Kidney epithelial cell (primary cell): ENCODE measurements around the gene KIF26A. TPM values are rescaled to one million over a fixed set of nuclear protein-coding genes. Genes with fewer than 3 reads are reported as not detected.
"Not testable (repeated sequence)": the region's sequence is repeated elsewhere in the genome, so short reads cannot be mapped to it uniquely, and the experiment has no call there.

Experiments
- DNase-seq: peaks from one replicate; pipeline ENCODE4 v3.0.0-alpha.2; 2010; ENCODE audit warnings: low read depth
- H3K27me3 ChIP-seq: 2 replicates; pipeline ENCODE4 v1.6.0; 2011; ENCODE audit warnings: low read length; ENCODE audit not compliant: control insufficient read depth, insufficient read depth
- H3K36me3 ChIP-seq: 2 replicates; pipeline ENCODE4 v1.5.1; 2011; ENCODE audit warnings: low read length; ENCODE audit not compliant: control insufficient read depth, insufficient read depth
- H3K4me3 ChIP-seq: 2 replicates; pipeline ENCODE4 v1.5.1; 2011; ENCODE audit warnings: low read depth, mild to moderate bottlenecking, control low read depth, low read length
- total RNA-seq: library from RNA; depleted of rRNA; stranded (reverse); fragments of >200 nt; gene quantifications from 2 replicates; pipeline ENCODE4 v1.2.3, GENCODE V29; 2015
- TF ChIP-seq, protein P1 (sequence below): IDR thresholded peaks from 2 replicates; pipeline ENCODE4 v1.5.1; 2011; ENCODE audit warnings: mild to moderate bottlenecking, moderate library complexity, low read length, control low read depth, inconsistent platforms; ENCODE audit not compliant: insufficient read depth, poor library complexity, severe bottlenecking

The KIF26A gene
- total RNA-seq, 1 donor from 2014 or later: 0.21 TPM

DNA sequence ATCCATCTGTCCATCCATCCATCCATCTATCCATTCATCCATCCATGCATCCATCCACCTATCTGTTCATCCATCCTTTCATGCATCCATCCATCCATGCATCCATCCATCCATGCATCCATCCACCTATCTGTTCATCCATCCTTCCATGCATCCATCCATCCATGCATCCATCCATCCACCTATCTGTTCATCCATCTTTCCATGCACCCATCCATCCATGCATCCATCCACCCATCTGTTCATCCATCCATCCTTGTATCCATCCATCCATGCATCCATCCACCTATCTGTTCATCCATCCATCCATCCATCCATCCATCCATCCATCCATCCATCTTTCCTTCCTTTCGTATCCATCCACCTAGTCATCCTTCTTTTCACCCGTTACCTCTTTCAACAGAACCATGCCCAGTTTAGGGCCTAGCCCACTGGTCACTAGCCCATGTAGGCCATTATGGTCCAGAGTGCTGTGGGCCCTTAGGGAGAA, 66.3 kb downstream of the KIF26A start:
- Histone ChIP-seq H3K36me3 (no peaks in the 10 kb centered on the region), H3K4me3 (no peak overlapping the region), H3K27me3 (peaks cover 11% of the 10 kb centered on the region)
- TF ChIP-seq, protein P1, sequence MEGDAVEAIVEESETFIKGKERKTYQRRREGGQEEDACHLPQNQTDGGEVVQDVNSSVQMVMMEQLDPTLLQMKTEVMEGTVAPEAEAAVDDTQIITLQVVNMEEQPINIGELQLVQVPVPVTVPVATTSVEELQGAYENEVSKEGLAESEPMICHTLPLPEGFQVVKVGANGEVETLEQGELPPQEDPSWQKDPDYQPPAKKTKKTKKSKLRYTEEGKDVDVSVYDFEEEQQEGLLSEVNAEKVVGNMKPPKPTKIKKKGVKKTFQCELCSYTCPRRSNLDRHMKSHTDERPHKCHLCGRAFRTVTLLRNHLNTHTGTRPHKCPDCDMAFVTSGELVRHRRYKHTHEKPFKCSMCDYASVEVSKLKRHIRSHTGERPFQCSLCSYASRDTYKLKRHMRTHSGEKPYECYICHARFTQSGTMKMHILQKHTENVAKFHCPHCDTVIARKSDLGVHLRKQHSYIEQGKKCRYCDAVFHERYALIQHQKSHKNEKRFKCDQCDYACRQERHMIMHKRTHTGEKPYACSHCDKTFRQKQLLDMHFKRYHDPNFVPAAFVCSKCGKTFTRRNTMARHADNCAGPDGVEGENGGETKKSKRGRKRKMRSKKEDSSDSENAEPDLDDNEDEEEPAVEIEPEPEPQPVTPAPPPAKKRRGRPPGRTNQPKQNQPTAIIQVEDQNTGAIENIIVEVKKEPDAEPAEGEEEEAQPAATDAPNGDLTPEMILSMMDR: no peak
- DNase-seq: no peak

DNA sequence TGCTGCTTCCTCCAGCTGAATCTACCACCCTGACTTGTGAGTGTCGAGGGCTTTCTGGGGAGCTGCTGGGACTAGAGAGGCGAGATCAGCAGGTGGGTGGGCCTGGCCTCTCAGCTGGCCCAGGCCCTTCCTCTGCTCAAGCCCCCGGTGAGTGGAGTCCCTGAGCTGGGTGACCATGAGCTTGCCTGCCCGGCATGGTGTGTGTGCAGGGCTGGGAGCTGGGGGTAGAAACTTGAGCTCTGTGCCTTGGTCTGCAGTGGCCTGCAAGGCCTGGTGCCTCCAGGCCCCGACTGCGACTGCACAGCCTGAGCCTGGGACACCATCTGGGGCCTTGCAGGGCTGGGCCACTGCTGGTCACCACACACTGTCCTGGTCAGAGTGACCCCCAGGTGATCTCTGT, 67.4 kb downstream of the KIF26A start:
- H3K4me3 ChIP-seq: no peak overlapping the region
- TF ChIP-seq, protein P1: no peak
- peaks cover 11% of the 10 kb centered on the region for H3K27me3 ChIP-seq
- no peaks in the 10 kb centered on the region for H3K36me3 ChIP-seq
- no peak for DNase-seq

DNA sequence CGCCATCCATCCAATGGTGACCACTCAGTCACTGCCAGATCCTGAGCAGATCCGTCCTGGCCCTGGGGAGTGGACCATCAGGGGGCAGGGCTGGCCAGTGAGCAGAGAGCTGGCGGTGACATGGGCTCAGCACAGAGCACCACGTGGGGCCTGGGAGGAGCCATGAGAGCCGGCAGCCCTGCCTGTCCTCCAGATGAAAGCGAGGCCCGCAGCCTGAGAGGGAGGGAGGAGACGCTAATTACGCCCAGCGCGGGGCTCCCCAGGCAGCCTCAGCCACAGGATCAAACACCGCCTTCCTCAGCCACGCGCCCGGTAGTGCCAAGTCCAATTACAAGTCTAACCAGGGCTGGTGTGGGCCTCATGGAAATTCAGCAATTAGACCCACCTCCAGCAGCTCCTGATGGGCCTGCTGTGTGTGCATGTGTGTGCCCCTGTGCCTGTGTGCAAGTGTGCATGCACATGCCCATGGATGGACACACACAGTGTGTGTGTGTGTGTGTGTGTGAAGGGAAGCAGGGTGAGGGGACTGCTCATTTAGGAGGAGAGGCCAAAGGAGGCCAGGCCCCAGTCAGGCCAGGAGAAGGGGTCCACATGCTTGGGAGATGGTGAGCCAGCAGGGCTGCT, 68.0 kb downstream of the KIF26A start:
- Histone ChIP-seq H3K36me3 (no peaks in the 10 kb centered on the region), H3K4me3 (no peak overlapping the region), H3K27me3 (peaks cover 11% of the 10 kb centered on the region)
- TF ChIP-seq, protein P1: no peak
- no peak for DNase-seq

DNA sequence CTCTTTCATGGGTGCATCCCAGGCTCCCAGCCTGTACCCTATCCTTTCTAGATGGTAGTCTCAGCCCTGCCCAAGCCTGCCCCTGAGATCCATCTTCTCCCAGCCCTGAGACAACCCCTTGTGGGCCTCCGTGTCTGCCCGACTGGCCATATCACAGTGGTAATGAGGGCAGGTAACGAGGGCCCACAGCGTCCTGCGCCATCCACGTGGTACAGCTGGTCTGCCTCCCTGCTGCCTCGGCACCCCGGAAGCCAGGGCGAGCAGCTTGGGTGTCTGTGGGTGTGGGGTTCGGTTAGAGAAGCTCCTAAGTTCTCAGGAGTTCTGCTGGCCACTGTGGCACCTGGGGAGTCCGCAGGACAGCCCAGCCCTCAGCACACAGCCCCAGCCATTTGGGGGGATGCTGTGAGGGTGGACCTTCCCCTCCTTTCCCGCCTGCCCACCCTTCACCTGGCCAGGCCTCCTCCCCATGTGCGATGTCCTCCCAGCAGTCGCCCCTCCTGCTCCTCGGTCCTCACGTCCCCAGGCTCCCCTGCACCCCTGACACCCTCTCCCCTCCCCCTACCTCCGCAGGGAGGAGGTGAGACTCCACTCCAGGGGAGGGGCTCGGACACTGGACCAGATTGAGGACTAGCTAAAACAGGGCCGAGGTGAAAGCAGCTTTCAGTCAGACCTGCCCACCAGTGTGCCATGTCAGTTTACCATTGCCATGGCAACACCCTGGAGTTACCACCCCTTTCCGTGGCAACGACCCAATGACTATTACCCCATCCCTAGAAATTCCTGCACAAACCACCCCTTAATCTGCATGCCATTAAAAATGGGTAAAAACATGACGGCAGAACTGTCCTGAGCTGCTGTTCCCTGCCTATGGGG, 69.0 kb downstream of the KIF26A start:
- DNase-seq: no peak
- no peak overlapping the region for H3K4me3 ChIP-seq
- H3K27me3 ChIP-seq: peaks cover 2% of the 10 kb centered on the region
- TF ChIP-seq, protein P1: no peak
- H3K36me3 ChIP-seq: no peaks in the 10 kb centered on the region

DNA sequence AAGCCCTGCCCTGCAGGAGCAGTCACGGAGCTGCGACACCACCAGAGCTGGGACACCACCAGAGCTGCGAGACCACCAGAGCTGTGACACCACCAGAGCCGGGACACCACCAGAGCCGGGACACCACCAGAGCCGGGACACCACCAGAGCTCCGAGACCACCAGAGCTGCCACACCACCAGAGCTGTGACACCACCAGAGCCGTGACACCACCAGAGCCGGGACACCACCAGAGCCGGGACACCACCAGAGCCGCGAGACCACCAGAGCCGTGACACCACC, 69.6 kb downstream of the KIF26A start:
- H3K4me3 ChIP-seq, DNase-seq, H3K27me3 ChIP-seq, H3K36me3 ChIP-seq: not testable (repeated sequence)

DNA sequence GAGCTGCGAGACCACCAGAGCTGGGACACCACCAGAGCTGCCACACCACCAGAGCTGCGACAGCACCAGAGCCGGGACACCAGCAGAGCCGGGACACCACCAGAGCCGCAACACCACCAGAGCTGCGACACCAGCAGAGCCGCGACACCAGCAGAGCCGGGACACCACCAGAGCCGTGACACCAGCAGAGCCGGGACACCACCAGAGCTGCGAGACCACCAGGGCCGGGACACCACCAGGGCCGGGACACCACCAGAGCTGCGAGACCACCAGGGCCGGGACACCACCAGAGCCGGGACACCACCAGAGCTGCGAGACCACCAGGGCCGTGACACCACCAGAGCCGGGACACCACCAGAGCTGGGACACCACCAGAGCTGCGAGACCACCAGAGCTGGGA, 69.9 kb downstream of the KIF26A start:
- not testable (repeated sequence) for DNase-seq, H3K4me3 ChIP-seq, H3K36me3 ChIP-seq, H3K27me3 ChIP-seq

DNA sequence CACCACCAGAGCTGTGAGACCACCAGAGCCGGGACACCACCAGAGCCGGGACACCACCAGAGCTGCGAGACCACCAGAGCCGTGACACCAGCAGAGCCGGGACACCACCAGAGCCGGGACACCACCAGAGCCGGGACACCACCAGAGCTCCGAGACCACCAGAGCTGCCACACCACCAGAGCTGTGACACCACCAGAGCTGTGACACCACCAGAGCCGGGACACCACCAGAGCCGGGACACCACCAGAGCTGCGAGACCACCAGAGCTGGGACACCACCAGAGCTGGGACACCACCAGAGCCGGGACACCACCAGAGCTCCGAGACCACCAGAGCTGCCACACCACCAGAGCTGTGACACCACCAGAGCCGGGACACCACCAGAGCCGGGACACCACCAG, 70.7 kb downstream of the KIF26A start:
- not testable (repeated sequence) for DNase-seq, H3K4me3 ChIP-seq, H3K27me3 ChIP-seq, H3K36me3 ChIP-seq
